Mucosa of stomach (tissue), 1 donor: ENCODE results near the gene TTC13.

Source experiments
- H3K27me3 ChIP-seq: one replicate; pipeline ENCODE4 v1.7.0; 2013; ENCODE audit warnings: mild to moderate bottlenecking, low read length; ENCODE audit not compliant: control insufficient read depth, insufficient read depth
- H3K36me3 ChIP-seq: one replicate; pipeline ENCODE4 v1.7.0; 2013; ENCODE audit warnings: low read length; ENCODE audit not compliant: control insufficient read depth, insufficient read depth
- H3K4me1 ChIP-seq: one replicate; pipeline ENCODE4 v1.7.0; 2013; ENCODE audit warnings: mild to moderate bottlenecking, low read length; ENCODE audit not compliant: control insufficient read depth, insufficient read depth
- H3K4me3 ChIP-seq: one replicate; pipeline ENCODE4 v1.7.0; 2013; ENCODE audit warnings: low read length
- H3K9ac ChIP-seq: one replicate; pipeline ENCODE4 v1.7.0; 2013; ENCODE audit warnings: mild to moderate bottlenecking, low read length, moderate library complexity
- H3K9me3 ChIP-seq: one replicate; pipeline ENCODE4 v1.7.0; 2013; ENCODE audit warnings: mild to moderate bottlenecking, low read length, moderate library complexity; ENCODE audit not compliant: control insufficient read depth
- donor health status: Pancreatic carcinoma.

The TTC13 gene

GRCh38 chr1:230966358-230966873 lies 12.2 kb downstream of the TTC13 start:
- Histone ChIP-seq H3K36me3 (no peaks in the 10 kb centered on the region), H3K27me3 (no peaks in the 10 kb centered on the region), H3K9ac (no peak overlapping the region), H3K4me1 (peaks cover 30% of the 10 kb centered on the region), H3K4me3 (no peak overlapping the region), H3K9me3 (no peaks in the 10 kb centered on the region)

GRCh38 chr1:230965535-230965934 lies 13.1 kb downstream of the TTC13 start:
- no peak overlapping the region for H3K9ac ChIP-seq
- H3K4me3 ChIP-seq: no peak overlapping the region
- peaks cover 29% of the 10 kb centered on the region for H3K4me1 ChIP-seq
- no peaks in the 10 kb centered on the region for H3K27me3 ChIP-seq
- H3K36me3 ChIP-seq: no peaks in the 10 kb centered on the region
- H3K9me3 ChIP-seq: no peaks in the 10 kb centered on the region

- Histone ChIP-seq H3K4me1 (peaks cover 22% of the 10 kb centered on the region), H3K27me3 (no peaks in the 10 kb centered on the region), H3K4me3 (no peak overlapping the region), H3K9me3 (no peaks in the 10 kb centered on the region), H3K36me3 (no peaks in the 10 kb centered on the region), H3K9ac (no peak overlapping the region)
Observed at GRCh38 chr1:230964896-230965295, 13.8 kb downstream of the TTC13 start.

DNA sequence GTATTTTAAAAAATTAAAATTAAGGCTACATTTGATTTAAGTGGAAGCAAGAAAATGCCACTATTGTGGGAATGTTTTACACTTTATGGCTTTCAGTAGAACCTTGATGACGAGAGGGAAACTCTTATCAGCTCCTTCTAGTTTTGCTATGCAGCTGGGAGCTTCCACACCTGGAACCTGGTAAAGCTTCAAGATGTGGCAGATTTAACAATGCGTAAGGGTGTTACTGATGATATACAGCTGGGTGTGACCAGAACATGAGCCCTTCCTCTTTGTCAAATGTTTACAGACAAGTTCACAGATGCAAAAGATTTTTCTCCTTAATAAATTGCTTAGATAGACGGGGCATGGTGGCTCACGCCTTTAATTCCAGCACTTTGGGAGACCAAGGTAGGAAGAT lies 20.3 kb downstream of the TTC13 start:
- Histone ChIP-seq H3K9ac (no peak overlapping the region), H3K4me1 (peaks cover 22% of the 10 kb centered on the region), H3K36me3 (no peaks in the 10 kb centered on the region), H3K27me3 (no peaks in the 10 kb centered on the region), H3K9me3 (no peaks in the 10 kb centered on the region), H3K4me3 (no peak overlapping the region)

GRCh38 chr1:230957580-230957989 lies 21.1 kb downstream of the TTC13 start:
- no peaks in the 10 kb centered on the region for H3K27me3 ChIP-seq
- H3K9ac ChIP-seq: no peak overlapping the region
- H3K4me1 ChIP-seq: peaks cover 22% of the 10 kb centered on the region
- H3K36me3 ChIP-seq: no peaks in the 10 kb centered on the region
- no peaks in the 10 kb centered on the region for H3K9me3 ChIP-seq
- H3K4me3 ChIP-seq: no peak overlapping the region

GRCh38 chr1:230950404-230950803 lies 28.3 kb downstream of the TTC13 start:
- no peaks in the 10 kb centered on the region for H3K9me3 ChIP-seq
- H3K27me3 ChIP-seq: no peaks in the 10 kb centered on the region
- H3K36me3 ChIP-seq: no peaks in the 10 kb centered on the region
- H3K4me1 ChIP-seq: no peaks in the 10 kb centered on the region
- H3K9ac ChIP-seq: no peak overlapping the region
- no peak overlapping the region for H3K4me3 ChIP-seq

DNA sequence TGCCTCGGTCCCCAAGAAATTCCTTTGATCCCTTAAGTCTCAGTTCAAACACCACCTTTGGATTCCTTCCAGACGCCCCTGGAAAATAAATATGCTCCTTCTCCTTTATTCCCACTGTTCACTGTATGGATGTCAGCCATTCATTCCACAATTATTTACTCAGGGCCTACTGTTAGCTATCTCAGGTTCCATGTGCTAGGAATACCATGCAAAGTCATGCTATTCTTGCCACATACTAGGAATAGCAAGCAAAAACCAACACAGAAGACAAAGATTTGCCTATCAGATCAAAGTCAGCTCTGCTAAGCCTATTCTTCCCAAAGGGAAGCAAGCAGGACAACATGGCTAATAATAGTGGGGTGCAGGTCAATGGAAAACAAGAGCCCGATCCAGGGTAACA lies 29.8 kb downstream of the TTC13 start:
- H3K9me3 ChIP-seq: no peaks in the 10 kb centered on the region
- H3K9ac ChIP-seq: no peak overlapping the region
- H3K4me1 ChIP-seq: no peaks in the 10 kb centered on the region
- H3K27me3 ChIP-seq: no peaks in the 10 kb centered on the region
- H3K4me3 ChIP-seq: no peak overlapping the region
- H3K36me3 ChIP-seq: no peaks in the 10 kb centered on the region

GRCh38 chr1:230948301-230948700 lies 30.4 kb downstream of the TTC13 start:
- Histone ChIP-seq H3K27me3 (no peaks in the 10 kb centered on the region), H3K4me1 (no peaks in the 10 kb centered on the region), H3K4me3 (no peak overlapping the region), H3K36me3 (no peaks in the 10 kb centered on the region), H3K9ac (no peak overlapping the region), H3K9me3 (no peaks in the 10 kb centered on the region)

DNA sequence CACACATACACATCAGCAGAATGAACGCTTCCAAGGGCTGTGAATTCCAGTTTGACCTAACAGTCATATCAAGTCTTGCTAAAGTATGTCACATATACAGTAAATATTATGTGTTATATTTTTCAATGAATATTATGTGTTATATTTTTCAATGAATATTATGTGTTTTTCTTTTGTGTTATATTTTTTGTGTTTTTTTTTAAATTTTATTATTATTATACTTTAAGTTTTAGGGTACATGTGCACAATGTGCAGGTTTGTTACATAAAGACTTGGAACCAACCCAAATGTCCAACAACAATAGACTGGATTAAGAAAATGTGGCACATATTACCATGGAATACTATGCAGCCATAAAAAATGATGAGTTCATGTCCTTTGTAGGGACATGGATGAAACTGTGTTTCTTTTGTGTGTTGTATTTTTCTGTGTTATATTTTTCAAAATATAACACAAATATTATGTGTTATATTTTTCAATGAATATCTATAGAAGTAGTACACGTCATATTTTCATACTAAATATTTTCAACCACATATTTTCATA lies 35.5 kb downstream of the TTC13 start:
- Histone ChIP-seq H3K9me3 (no peaks in the 10 kb centered on the region), H3K36me3 (no peaks in the 10 kb centered on the region), H3K27me3 (no peaks in the 10 kb centered on the region), H3K9ac (no peak overlapping the region), H3K4me1 (peaks cover 18% of the 10 kb centered on the region), H3K4me3 (no peak overlapping the region)

DNA sequence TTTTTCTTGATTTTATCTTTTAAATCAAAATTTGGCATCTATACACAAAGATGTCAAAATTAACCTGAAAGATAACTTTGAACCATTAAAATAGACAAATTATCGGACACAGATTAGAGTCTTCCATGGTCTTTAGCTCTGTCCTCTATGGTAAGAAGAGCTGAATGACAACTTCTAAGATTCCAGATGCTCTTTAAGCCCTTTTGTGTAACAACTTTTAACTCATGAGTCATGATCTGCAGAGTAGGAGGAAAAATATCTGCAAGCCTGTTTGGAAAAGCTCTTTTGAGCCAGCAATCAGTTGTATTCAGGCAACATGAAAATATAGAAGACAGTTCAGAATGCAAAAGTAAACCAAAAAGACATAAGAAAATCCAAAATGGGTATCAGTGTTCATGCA lies 37.8 kb downstream of the TTC13 start:
- Histone ChIP-seq H3K4me3 (no peak overlapping the region), H3K9me3 (no peaks in the 10 kb centered on the region), H3K27me3 (no peaks in the 10 kb centered on the region), H3K4me1 (peaks cover 19% of the 10 kb centered on the region), H3K9ac (no peak overlapping the region), H3K36me3 (no peaks in the 10 kb centered on the region)

DNA sequence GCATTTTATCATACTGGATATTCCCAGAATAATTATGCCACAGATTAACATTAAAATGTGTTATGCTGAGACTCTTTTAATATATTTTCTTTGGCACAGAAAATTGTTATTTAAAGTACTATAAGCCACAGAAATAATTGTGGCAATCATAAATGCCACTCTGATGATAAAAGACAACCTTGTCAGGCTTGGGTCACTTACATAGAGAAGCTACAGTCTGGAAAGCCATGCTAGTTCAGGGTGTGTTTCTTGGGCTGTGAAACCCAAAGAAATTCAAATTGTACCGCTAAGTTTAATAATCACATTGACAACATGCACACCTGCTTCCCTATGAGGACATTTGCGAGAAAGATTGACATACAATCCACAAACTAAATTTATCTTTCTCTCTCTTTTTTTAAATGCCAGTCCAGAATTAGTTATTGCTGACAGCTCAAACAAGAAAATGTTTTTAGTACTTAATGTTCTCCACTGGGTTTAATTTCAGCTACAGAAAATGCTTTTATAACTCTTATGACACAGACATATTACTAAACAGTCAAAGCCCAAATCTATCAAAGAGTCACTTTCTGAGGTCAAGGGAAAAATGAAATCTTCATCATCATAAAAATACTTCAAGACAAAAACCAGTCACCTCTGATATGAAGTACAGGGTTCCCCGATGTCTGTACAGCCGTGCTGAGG lies 38.7 kb downstream of the TTC13 start:
- Histone ChIP-seq H3K36me3 (no peaks in the 10 kb centered on the region), H3K4me3 (no peak overlapping the region), H3K9ac (no peak overlapping the region), H3K4me1 (peaks cover 19% of the 10 kb centered on the region), H3K9me3 (no peaks in the 10 kb centered on the region), H3K27me3 (no peaks in the 10 kb centered on the region)

GRCh38 chr1:230938924-230939368 lies 39.7 kb downstream of the TTC13 start:
- Histone ChIP-seq H3K9ac (no peak overlapping the region), H3K4me1 (peaks cover 19% of the 10 kb centered on the region), H3K27me3 (no peaks in the 10 kb centered on the region), H3K4me3 (no peak overlapping the region), H3K36me3 (no peaks in the 10 kb centered on the region), H3K9me3 (no peaks in the 10 kb centered on the region)
